HG03066 (cell line): ENCODE data around the gene SRSF12.
A peak's percentile ranks its signal among the peaks of the same experiment; 100 is the strongest.
"Not testable (repeated sequence)": the region's sequence is repeated elsewhere in the genome, so short reads cannot be mapped to it uniquely, and the experiment has no call there.

ENCODE experiments used
- ATAC-seq: cut with Tn5 transposase; IDR thresholded peaks from one replicate; pipeline ENCODE4 v1.9.1; 2021; ENCODE audit warnings: low read depth; ENCODE audit not compliant: unreplicated experiment

The SRSF12 gene

GRCh38 chr6:89131599-89131998, 13.7 kb upstream of the SRSF12 start:
- no peak for ATAC-seq

GRCh38 chr6:89128256-89128671, 10.4 kb upstream of the SRSF12 start:
- not testable (repeated sequence) for ATAC-seq

GRCh38 chr6:89122625-89123024, 4.8 kb upstream of the SRSF12 start:
- no peak for ATAC-seq

GRCh38 chr6:89121934-89122333, 4.1 kb upstream of the SRSF12 start:
- ATAC-seq: no peak

- ATAC-seq: no peak
Measured at GRCh38 chr6:89120371-89120770, 2.5 kb upstream of the SRSF12 start.

GRCh38 chr6:89118931-89119330, 1.1 kb upstream of the SRSF12 start:
- ATAC-seq: no peak

GRCh38 chr6:89116702-89117101, 1.2 kb downstream of the SRSF12 start:
- ATAC-seq: no peak

GRCh38 chr6:89111933-89112332, 5.9 kb downstream of the SRSF12 start:
- no peak for ATAC-seq

GRCh38 chr6:89110284-89110683, 7.6 kb downstream of the SRSF12 start:
- ATAC-seq: no peak

GRCh38 chr6:89100114-89100513, 17.8 kb downstream of the SRSF12 start:
- ATAC-seq: no peak

GRCh38 chr6:89098461-89098860, 19.4 kb downstream of the SRSF12 start:
- ATAC-seq: no peak

GRCh38 chr6:89087881-89088280, 30.0 kb downstream of the SRSF12 start:
- no peak for ATAC-seq

GRCh38 chr6:89085409-89086205, 32.3 kb downstream of the SRSF12 start:
- ATAC-seq: no peak

- no peak for ATAC-seq
Measured at GRCh38 chr6:89084954-89085353, 32.9 kb downstream of the SRSF12 start.

GRCh38 chr6:89084542-89084941, 33.3 kb downstream of the SRSF12 start:
- no peak for ATAC-seq

GRCh38 chr6:89082486-89082891, 35.4 kb downstream of the SRSF12 start:
- ATAC-seq: no peak

- peak; percentile 55 for ATAC-seq
Measured at GRCh38 chr6:89081423-89082322, 36.2 kb downstream of the SRSF12 start.

GRCh38 chr6:89081129-89081422, 36.8 kb downstream of the SRSF12 start:
- ATAC-seq: peak; percentile 11

- ATAC-seq: peak; percentile 68
Measured at GRCh38 chr6:89080281-89081128, 37.4 kb downstream of the SRSF12 start, which contains the start of gene PNRC1. Gene PNRC1 (plus strand): TSS chr6:89080751. CDS start chr6:89080895, 144 bp downstream.

GRCh38 chr6:89079511-89080234, 38.2 kb downstream of the SRSF12 start:
- no peak for ATAC-seq
